HUES6 (cell line): ENCODE data around the gene FAM120A.
"Not testable (repeated sequence)": the region's sequence is repeated elsewhere in the genome, so short reads cannot be mapped to it uniquely, and the experiment has no call there.

Experiments
- H3K27ac ChIP-seq: 2 replicates; pipeline ENCODE4 v1.7.0; 2013; ENCODE audit warnings: low read depth, mild to moderate bottlenecking, low read length, inconsistent platforms
- H3K27me3 ChIP-seq: 2 replicates; pipeline ENCODE4 v1.6.1; 2013; ENCODE audit warnings: low read length; ENCODE audit not compliant: control insufficient read depth, insufficient read depth
- H3K36me3 ChIP-seq: 2 replicates; pipeline ENCODE4 v1.6.1; 2013; ENCODE audit warnings: low read length; ENCODE audit not compliant: control insufficient read depth, insufficient read depth
- H3K4me1 ChIP-seq: 2 replicates; pipeline ENCODE4 v1.6.1; 2013; ENCODE audit warnings: low read length; ENCODE audit not compliant: control insufficient read depth, insufficient read depth
- H3K4me3 ChIP-seq: 2 replicates; pipeline ENCODE4 v1.5.1; 2013; ENCODE audit warnings: low read depth, low read length
- H3K9ac ChIP-seq: one replicate; pipeline ENCODE4 v1.6.1; 2013; ENCODE audit warnings: mild to moderate bottlenecking, low read length
- H3K9me3 ChIP-seq: 2 replicates; pipeline ENCODE4 v1.6.1; 2013; ENCODE audit warnings: low read depth, low read length; ENCODE audit not compliant: control insufficient read depth, insufficient read depth

The FAM120A gene

DNA sequence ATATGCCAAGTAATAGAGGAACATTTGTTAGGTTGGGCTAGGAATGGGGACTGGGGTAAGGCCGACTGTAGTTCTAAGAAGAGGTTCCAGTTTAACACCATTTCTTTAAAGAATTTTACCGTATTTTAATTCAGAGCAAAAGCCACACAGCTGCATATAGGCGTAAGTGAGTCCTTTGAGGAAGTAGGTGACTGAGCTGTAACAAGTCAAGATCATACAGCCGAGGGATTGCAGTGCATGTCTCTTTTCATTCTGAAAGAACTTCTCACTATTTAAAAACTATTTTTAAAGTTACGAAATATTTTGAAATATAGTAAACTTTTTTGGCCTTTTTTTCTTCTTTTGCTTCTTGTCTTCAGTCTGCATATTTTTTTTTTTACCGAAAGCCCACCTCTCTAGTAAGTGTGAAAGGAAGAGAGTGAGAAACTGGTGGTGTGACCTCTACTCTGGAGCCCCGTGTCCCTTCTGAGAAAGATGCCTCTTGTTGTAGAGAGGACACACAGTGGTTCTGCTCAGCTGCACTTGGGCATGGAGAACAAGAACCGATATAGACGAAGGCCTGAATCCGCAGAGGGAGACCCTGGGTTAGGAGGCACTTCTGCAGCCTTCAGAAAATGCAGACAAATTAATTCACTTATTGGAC, 60.8 kb downstream of the FAM120A start:
- H3K4me3 ChIP-seq, H3K27ac ChIP-seq, H3K9ac ChIP-seq, H3K27me3 ChIP-seq, H3K9me3 ChIP-seq: not testable (repeated sequence)
- H3K36me3 ChIP-seq = peaks cover 12% of the 10 kb centered on the region
- H3K4me1 ChIP-seq = peaks cover 19% of the 10 kb centered on the region

DNA sequence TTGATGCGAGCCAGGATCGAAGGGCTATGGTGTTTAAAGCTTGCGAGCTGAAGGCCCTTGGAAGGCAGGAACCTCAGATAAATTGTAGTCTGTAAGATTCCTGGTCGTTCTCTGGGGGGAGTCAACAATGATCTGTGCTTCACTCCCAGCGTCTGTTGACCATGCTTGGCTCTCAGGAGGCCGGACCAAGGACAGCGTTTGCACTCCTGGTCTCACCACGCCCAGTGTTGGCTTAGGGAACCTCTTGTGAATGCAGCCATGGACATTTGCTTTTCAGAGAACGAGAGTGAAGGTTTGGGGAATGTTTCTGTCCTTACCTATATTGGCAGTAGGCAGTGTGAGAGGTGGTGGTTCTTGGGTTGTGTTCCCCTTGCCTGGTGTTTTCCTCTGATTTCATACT, 62.1 kb downstream of the FAM120A start:
- no peak overlapping the region for H3K27ac ChIP-seq
- H3K9ac ChIP-seq = no peak overlapping the region
- H3K36me3 ChIP-seq = peaks cover 19% of the 10 kb centered on the region
- H3K27me3 ChIP-seq = no peaks in the 10 kb centered on the region
- no peak overlapping the region for H3K4me3 ChIP-seq
- peaks cover 7% of the 10 kb centered on the region for H3K4me1 ChIP-seq
- no peaks in the 10 kb centered on the region for H3K9me3 ChIP-seq

DNA sequence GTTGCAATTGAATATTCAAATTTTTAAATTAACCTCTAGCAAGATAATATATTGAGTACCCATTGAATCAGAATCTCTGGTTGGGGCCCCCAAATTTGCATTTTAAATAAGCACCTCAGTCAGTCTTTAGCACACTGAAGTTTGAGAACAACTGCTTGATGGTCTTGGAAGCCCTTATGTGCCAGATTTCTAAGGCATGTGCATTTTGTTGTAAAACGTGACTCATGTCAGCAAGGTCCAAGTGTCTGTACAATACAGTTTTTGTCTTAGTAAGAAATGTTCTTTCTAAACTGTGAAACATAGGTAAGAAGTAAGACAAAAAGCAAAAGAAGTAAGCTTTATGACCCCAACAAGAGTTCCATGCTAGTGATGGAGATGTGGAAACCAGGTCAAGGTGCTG, 65.8 kb downstream of the FAM120A start:
- H3K4me3 ChIP-seq = no peak overlapping the region
- no peak overlapping the region for H3K9ac ChIP-seq
- H3K4me1 ChIP-seq = no peaks in the 10 kb centered on the region
- no peaks in the 10 kb centered on the region for H3K9me3 ChIP-seq
- H3K27me3 ChIP-seq = no peaks in the 10 kb centered on the region
- peaks cover 34% of the 10 kb centered on the region for H3K36me3 ChIP-seq
- no peak overlapping the region for H3K27ac ChIP-seq

DNA sequence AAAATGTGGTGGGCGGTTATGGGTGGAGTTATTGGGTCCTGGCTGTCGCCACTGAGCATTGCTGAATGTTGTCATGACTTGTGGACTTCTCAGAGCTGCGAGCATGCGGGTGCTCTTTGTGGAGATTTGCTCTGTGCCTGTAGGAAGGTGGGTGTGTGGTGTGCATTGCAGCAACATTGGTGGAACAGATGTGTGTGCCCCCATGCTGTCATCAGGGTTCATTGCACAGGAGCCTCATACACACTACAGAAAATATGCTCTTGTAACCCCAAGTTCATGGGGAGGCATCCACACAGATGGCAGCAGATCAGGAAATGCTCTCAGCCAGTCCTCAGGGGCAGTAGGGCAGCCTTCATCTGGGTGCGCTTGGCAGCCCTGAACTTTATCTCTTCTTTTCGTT, 69.0 kb downstream of the FAM120A start:
- H3K36me3 ChIP-seq = peaks cover 50% of the 10 kb centered on the region
- H3K4me3 ChIP-seq = no peak overlapping the region
- H3K27me3 ChIP-seq = no peaks in the 10 kb centered on the region
- H3K4me1 ChIP-seq = peaks cover 5% of the 10 kb centered on the region; the same call in 1 of the 2 replicates
- H3K9me3 ChIP-seq = no peaks in the 10 kb centered on the region
- H3K27ac ChIP-seq = no peak overlapping the region
- no peak overlapping the region for H3K9ac ChIP-seq

DNA sequence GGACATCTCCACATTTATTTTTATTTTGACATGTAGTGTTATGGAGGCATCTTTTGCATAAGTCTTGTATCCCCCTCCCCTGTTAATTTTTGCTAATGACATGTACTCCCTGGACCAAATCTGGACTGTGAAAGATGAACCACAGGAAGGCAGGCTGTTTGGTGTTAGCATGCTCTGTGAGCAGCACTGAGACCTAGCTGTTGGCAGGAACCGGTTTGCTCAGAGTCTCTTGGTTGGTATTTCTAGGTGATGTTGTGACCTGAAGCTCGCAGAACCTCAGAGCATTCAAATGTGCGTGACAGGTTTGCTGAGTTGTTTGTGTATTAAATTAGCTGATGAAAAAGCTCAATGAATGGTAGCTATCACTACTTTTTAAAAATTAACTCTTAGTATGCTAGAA, 71.3 kb downstream of the FAM120A start:
- H3K36me3 ChIP-seq = peaks cover 53% of the 10 kb centered on the region

DNA sequence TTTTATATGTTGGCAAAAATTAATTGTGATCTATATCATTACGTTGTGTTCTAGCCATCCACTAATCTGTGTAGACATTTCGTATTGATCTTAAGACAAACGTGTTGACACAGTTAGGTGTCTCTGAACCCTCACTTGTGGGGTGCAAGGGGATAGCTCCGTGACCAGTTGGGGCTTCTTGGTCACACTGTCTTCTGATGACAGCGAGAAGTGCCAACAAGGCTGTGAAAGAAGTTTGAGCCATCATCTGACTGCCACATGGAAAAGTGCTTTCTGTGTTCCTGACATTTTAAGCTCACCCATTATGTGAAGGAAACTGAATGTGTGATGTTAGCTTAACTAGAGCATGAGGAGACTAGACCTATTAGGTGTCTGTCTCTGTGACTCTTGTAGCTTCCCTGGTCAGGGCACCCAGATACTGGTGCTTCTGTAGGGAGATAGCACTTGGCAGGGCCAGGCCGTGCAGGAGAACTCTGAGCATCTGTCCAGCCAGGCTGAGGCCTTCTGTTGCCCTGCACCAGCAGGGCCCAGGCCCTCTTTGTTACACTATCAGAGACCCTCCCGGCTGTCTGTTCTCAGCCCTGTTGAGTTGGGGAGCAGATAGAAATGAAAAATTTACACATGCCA, 72.1 kb downstream of the FAM120A start:
- peaks cover 5% of the 10 kb centered on the region; the same call in 1 of the 2 replicates for H3K4me1 ChIP-seq
- peaks cover 59% of the 10 kb centered on the region for H3K36me3 ChIP-seq
- no peak overlapping the region for H3K27ac ChIP-seq
- no peaks in the 10 kb centered on the region for H3K27me3 ChIP-seq
- H3K9ac ChIP-seq = no peak overlapping the region
- H3K9me3 ChIP-seq = no peaks in the 10 kb centered on the region
- no peak overlapping the region for H3K4me3 ChIP-seq

More for the DNA sequence above, 71.3 kb downstream of the FAM120A start:
- Histone ChIP-seq H3K4me1 (peaks cover 5% of the 10 kb centered on the region; the same call in 1 of the 2 replicates), H3K27ac (no peak overlapping the region), H3K9ac (no peak overlapping the region), H3K9me3 (no peaks in the 10 kb centered on the region), H3K27me3 (no peaks in the 10 kb centered on the region), H3K4me3 (no peak overlapping the region)

DNA sequence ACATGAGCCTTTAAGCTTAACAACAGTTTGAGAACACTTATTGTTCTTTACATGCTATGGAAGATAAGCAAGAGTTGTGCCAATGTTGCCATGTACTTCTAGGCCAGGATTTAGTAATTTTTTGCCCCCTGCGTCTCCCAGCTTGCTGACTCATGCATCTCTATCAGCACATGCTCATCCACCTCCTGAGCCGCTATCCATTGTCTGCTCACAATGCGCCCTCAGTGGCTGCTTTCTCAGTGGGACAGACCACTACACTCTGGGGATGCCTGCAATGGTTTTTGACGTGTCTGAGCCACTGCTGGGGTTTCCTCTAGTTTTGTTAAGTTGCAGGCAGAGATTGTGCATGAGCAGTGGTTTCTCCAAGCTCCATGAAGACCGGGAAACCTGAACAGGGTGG, 74.0 kb downstream of the FAM120A start:
- no peaks in the 10 kb centered on the region for H3K9me3 ChIP-seq
- H3K36me3 ChIP-seq = peaks cover 64% of the 10 kb centered on the region
- peaks cover 5% of the 10 kb centered on the region; the same call in 1 of the 2 replicates for H3K4me1 ChIP-seq
- no peaks in the 10 kb centered on the region for H3K27me3 ChIP-seq
- H3K4me3 ChIP-seq = no peak overlapping the region
- H3K27ac ChIP-seq = no peak overlapping the region
- H3K9ac ChIP-seq = no peak overlapping the region

DNA sequence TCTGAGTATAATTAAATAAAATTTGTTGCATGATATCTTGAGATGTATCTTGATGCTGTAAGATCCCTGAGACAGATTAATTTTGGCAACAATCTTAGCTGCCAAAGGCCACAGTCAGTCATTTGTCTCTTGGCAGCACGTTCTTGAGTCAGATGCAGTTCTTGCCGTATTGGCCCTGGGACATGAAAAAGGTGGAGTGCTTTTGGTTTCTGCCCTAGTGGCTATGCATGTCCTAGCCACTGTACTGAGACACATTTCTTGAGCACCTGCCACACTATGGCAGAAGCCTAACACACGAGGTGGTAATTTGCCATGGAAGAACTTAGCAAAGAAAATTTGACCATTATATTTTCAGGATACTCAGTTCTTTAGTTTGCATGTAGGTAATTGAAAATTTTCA, 79.9 kb downstream of the FAM120A start:
- no peak overlapping the region for H3K4me3 ChIP-seq
- H3K36me3 ChIP-seq = peaks cover 81% of the 10 kb centered on the region
- no peaks in the 10 kb centered on the region for H3K9me3 ChIP-seq
- H3K27ac ChIP-seq = no peak overlapping the region
- H3K27me3 ChIP-seq = no peaks in the 10 kb centered on the region
- no peak overlapping the region for H3K9ac ChIP-seq
- H3K4me1 ChIP-seq = no peaks in the 10 kb centered on the region

DNA sequence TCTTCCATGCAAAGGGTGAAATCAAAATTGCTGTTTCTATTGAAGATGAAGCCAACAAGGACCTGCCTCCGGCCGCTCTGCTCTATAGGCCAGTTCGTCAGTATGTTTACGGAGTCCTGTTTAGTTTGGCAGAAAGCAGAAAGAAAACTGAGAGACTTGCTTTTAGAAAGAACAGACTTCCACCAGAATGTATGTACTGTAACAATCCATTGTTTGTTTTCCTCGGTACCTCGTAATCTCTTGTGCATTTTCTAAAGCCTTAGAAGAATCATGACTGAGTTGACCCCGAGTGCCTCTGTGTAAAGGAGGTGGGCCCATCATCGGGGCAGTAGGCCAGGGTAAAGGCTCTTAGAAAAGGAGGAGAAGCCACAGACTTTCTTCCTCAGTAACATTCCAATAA, 80.7 kb downstream of the FAM120A start:
- Histone ChIP-seq H3K9me3 (no peaks in the 10 kb centered on the region), H3K9ac (no peak overlapping the region), H3K36me3 (peaks cover 74% of the 10 kb centered on the region), H3K4me1 (no peaks in the 10 kb centered on the region), H3K4me3 (no peak overlapping the region), H3K27me3 (no peaks in the 10 kb centered on the region), H3K27ac (no peak overlapping the region)

DNA sequence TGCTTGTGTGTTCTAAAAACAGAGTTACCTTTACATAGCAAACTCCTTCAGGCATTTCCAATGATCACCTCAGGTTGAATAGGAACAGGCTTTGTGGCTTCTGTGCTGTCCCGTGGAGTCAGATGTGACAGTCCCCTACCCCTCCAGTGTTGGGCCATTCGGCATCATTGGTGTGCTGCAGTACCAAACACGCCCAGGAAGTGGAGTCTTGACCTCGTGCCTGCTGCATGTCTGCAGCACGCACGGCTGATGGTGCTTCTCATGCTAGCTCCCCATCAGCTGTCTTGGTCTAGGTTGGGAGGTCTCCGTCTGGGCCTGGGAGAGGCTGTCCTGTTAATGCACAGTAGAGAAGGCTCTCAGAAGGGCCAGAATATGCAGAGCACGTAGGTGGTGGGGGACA, 82.4 kb downstream of the FAM120A start:
- Histone ChIP-seq H3K27ac (no peak overlapping the region), H3K9ac (no peak overlapping the region), H3K36me3 (peaks cover 61% of the 10 kb centered on the region), H3K27me3 (no peaks in the 10 kb centered on the region), H3K9me3 (no peaks in the 10 kb centered on the region), H3K4me3 (no peak overlapping the region), H3K4me1 (no peaks in the 10 kb centered on the region)

DNA sequence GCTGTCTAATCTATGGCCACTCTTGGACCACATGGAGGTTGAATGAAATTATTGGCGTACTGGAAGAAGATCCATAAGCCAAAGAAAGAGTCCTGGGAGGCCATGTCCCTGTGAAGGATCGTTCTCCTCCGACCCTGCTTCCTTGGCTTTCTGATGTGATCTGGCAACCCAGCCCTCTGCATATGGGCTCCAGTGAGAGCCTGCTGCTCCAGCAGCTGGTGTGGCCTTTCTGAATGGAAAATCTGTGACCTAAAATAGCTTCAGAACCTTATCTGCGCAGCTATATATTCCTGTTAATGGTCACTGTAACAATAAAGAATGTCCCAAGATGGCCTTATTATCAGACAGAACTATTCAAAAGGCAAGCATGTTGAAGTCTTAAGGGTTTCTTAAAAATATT, 84.7 kb downstream of the FAM120A start:
- Histone ChIP-seq H3K9ac (no peak overlapping the region), H3K9me3 (no peaks in the 10 kb centered on the region), H3K4me3 (no peak overlapping the region), H3K27me3 (no peaks in the 10 kb centered on the region), H3K4me1 (no peaks in the 10 kb centered on the region), H3K36me3 (peaks cover 49% of the 10 kb centered on the region), H3K27ac (no peak overlapping the region)
